SK-N-SH (cell line): ENCODE results near the gene RNF215. TPM values are rescaled to one million over a fixed set of nuclear protein-coding genes. Genes with fewer than 3 reads are reported as not detected.

Experiments
- CTCF ChIA-PET: fragments of 300-600, 350-600 bp; formaldehyde crosslinking; extraction: SDS; loops from one replicate; lab custom pipeline; 2021; lab: Yijun Ruan, JAX
- POLR2A ChIA-PET: fragments of 350-600 bp; sonication (Branson Sonifier 250); formaldehyde crosslinking; extraction: SDS; loops from one replicate; lab custom pipeline; 2020; ENCODE audit warnings: antibody characterized with exemption, inconsistent platforms; lab: Yijun Ruan, JAX
- DNase-seq: peaks from one replicate; pipeline ENCODE4 v3.0.0; 2012
- H2AFZ ChIP-seq: fragments of 200-600 bp; sonication (generic); 2 replicates; pipeline ENCODE4 v1.8.1; 2016; ENCODE audit warnings: antibody characterized with exemption, mild to moderate bottlenecking, low read depth
- H3F3A ChIP-seq: fragments of 200-600 bp; sonication (generic); replicated peaks from 2 replicates; pipeline ENCODE3; 2016; ENCODE audit warnings: antibody characterized with exemption, mild to moderate bottlenecking; ENCODE audit not compliant: insufficient read depth
- H3K27ac ChIP-seq, 2 experiments: fragments of 200-500 bp in 1 of 2; fragments of 200-600 bp in 1 of 2; sonication (Bioruptor generic) in 1 of 2; sonication (generic), shearing (Covaris generic) in 1 of 2; 2 replicates each; pipeline versions ENCODE4 v1.5.1 to v1.6.1; 2014 to 2016; ENCODE audit warnings: low read depth in 2 of 2, inconsistent platforms in 1 of 2, low read length in 1 of 2, mild to moderate bottlenecking in 1 of 2, mixed read lengths in 1 of 2
- H3K27me3 ChIP-seq: fragments of 200-600 bp; sonication (generic), shearing (Covaris generic); 2 replicates; pipeline ENCODE4 v1.6.1; 2016; ENCODE audit warnings: mixed run types; ENCODE audit not compliant: insufficient read depth
- H3K36me3 ChIP-seq, 2 experiments: fragments of 200-500 bp in 1 of 2; fragments of 200-600 bp in 1 of 2; sonication (Bioruptor generic) in 1 of 2; sonication (generic) in 1 of 2; replicated peaks in 1 of 2; 2 replicates each; pipeline versions ENCODE3 to v1.5.1; 2014 to 2016; ENCODE audit warnings: low read length in 1 of 2, mild to moderate bottlenecking in 1 of 2; ENCODE audit not compliant: insufficient read depth in 2 of 2, control insufficient read depth in 1 of 2
- H3K4me1 ChIP-seq, 2 experiments: fragments of 200-500 bp in 1 of 2; fragments of 200-600 bp in 1 of 2; sonication (Bioruptor generic) in 1 of 2; sonication (generic), shearing (Covaris generic) in 1 of 2; 2 replicates each; pipeline versions ENCODE4 v1.5.1 to v1.6.1; 2014 to 2016; ENCODE audit warnings: low read depth in 1 of 2, low read length in 1 of 2, mixed run types in 1 of 2; ENCODE audit not compliant: insufficient read depth in 2 of 2, control insufficient read depth in 1 of 2
- H3K4me2 ChIP-seq: fragments of 200-600 bp; sonication (generic), shearing (Covaris generic); 2 replicates; pipeline ENCODE4 v1.6.1; 2017; ENCODE audit warnings: mixed run types
- H3K4me3 ChIP-seq, 2 experiments: fragments of 200-500 bp in 1 of 2; fragments of 200-600 bp in 1 of 2; sonication (Bioruptor generic) in 1 of 2; sonication (generic), shearing (Covaris generic) in 1 of 2; 2 replicates each; pipeline versions ENCODE4 v1.5.1 to v1.8.1; 2014 to 2016; ENCODE audit warnings: low read depth in 2 of 2, inconsistent platforms in 1 of 2, low read length in 1 of 2, mild to moderate bottlenecking in 1 of 2, mixed read lengths in 1 of 2, moderate library complexity in 1 of 2
- H3K79me2 ChIP-seq: fragments of 200-600 bp; sonication (generic); 2 replicates; pipeline ENCODE4 v1.8.1; 2017; ENCODE audit warnings: mild to moderate bottlenecking; ENCODE audit not compliant: insufficient read depth
- H3K9ac ChIP-seq: fragments of 200-600 bp; sonication (generic); 2 replicates; pipeline ENCODE4 v1.6.1; 2017; ENCODE audit warnings: mixed run types
- H3K9me2 ChIP-seq: fragments of 200-600 bp; sonication (generic); 2 replicates; pipeline ENCODE4 v1.6.1; 2017; ENCODE audit warnings: mixed run types
- H3K9me3 ChIP-seq: fragments of 200-600 bp; sonication (generic); 2 replicates; pipeline ENCODE4 v1.6.1; 2017; ENCODE audit warnings: mixed run types, mild to moderate bottlenecking, moderate library complexity
- H4K20me1 ChIP-seq: fragments of 200-600 bp; sonication (generic); 2 replicates; pipeline ENCODE4 v1.6.1; 2017; ENCODE audit warnings: mild to moderate bottlenecking, mixed run types; ENCODE audit not compliant: insufficient read depth
- ELF1 ChIP-seq: IDR thresholded peaks from 2 replicates; pipeline ENCODE4 v1.4.0; 2012
- EZH2phosphoT487 ChIP-seq: fragments of 200-600 bp; sonication (generic); IDR thresholded peaks from 2 replicates; pipeline ENCODE4 v1.6.1; 2017; ENCODE audit warnings: low read depth, mixed run types, mild to moderate bottlenecking, antibody characterized with exemption, moderate library complexity, borderline replicate concordance
- FOSL2 ChIP-seq: IDR thresholded peaks from 2 replicates; pipeline ENCODE4 v1.4.0; 2012; ENCODE audit warnings: low read depth, mild to moderate bottlenecking, moderate library complexity, borderline replicate concordance
- GABPA ChIP-seq: IDR thresholded peaks from 2 replicates; pipeline ENCODE4 v1.4.0; 2012; ENCODE audit warnings: low read depth, mild to moderate bottlenecking
- GATA2 ChIP-seq: sonication (generic); formaldehyde crosslinking; IDR thresholded peaks from 2 replicates; pipeline ENCODE4 v1.5.0; 2020; ENCODE audit warnings: mild to moderate bottlenecking, missing genetic modification reagents
- MAX ChIP-seq: IDR thresholded peaks from 2 replicates; pipeline ENCODE4 v1.4.0; 2012; ENCODE audit warnings: low read depth
- NFIC ChIP-seq: IDR thresholded peaks from 2 replicates; pipeline ENCODE4 v1.4.0; 2012; ENCODE audit warnings: borderline replicate concordance
- NRF1 ChIP-seq: IDR thresholded peaks from 2 replicates; pipeline ENCODE4 v1.6.1; 2012; ENCODE audit warnings: low read depth, mild to moderate bottlenecking, low read length
- POLR2AphosphoS5 ChIP-seq: IDR thresholded peaks from 2 replicates; pipeline ENCODE4 v1.6.1; 2012; ENCODE audit warnings: low read depth, low read length
- REST ChIP-seq: IDR thresholded peaks from 2 replicates; pipeline ENCODE4 v1.6.1; 2012; ENCODE audit warnings: mild to moderate bottlenecking, low read depth, low read length, moderate library complexity
- SIN3A ChIP-seq: IDR thresholded peaks from 2 replicates; pipeline ENCODE4 v1.6.1; 2012; ENCODE audit warnings: low read depth, mild to moderate bottlenecking, low read length, moderate library complexity, borderline replicate concordance
- SMC3 ChIP-seq: IDR thresholded peaks from 2 replicates; pipeline ENCODE4 v1.6.1; 2012; ENCODE audit warnings: low read depth, low read length, improper control_type of control experiment
- TAF1 ChIP-seq: IDR thresholded peaks from 2 replicates; pipeline ENCODE4 v1.6.1; 2012; ENCODE audit warnings: low read depth, mild to moderate bottlenecking, low read length, moderate library complexity, borderline replicate concordance
- TEAD4 ChIP-seq: IDR thresholded peaks from 2 replicates; pipeline ENCODE4 v1.4.0; 2012; ENCODE audit warnings: mild to moderate bottlenecking, borderline replicate concordance; ENCODE audit not compliant: insufficient read depth
- USF2 ChIP-seq: fragments of 150-350 bp; IDR thresholded peaks from 2 replicates; pipeline ENCODE4 v1.6.1; 2017; ENCODE audit warnings: antibody characterized with exemption, low read length, low read depth, borderline replicate concordance
- WGBS: methylation state at CpG from one replicate; pipeline ENCODE4 v1.1.6; 2017; ENCODE audit warnings: low lambda C conversion rate; 5-methylcytosine and 5-hydroxymethylcytosine counted together
- polyA plus RNA-seq, 3 experiments: library from polyadenylated mRNA; depleted of rRNA; stranded (reverse); fragments of >200 nt; gene quantifications; 2 replicates each; pipeline ENCODE4 v1.2.3, GENCODE V29; 2012
- TF ChIP-seq, protein P1 (sequence below): IDR thresholded peaks from 2 replicates; pipeline ENCODE4 v1.4.0; 2012; ENCODE audit warnings: low read depth, borderline replicate concordance
- TF ChIP-seq, protein P2 (sequence below): IDR thresholded peaks from 2 replicates; pipeline ENCODE4 v1.4.0; 2012; ENCODE audit warnings: low read depth, borderline replicate concordance

RNF215 gene
- polyA plus RNA-seq, 1 of the 3 experiments (the other 2 are of a cell fraction) = 28.6 TPM

GRCh38 chr22:30348809-30349208, 38.4 kb downstream of the RNF215 start (continued):
- no peak for TF ChIP-seq SIN3A
- TF ChIP-seq TAF1 = no peak
- no peak for TF ChIP-seq TEAD4
- no peak for TF ChIP-seq FOSL2
- TF ChIP-seq GABPA = no peak
- TF ChIP-seq NRF1 = no peak
- TF ChIP-seq ELF1 = no peak
- TF ChIP-seq, all 33 proteins: peak for 0

DNA sequence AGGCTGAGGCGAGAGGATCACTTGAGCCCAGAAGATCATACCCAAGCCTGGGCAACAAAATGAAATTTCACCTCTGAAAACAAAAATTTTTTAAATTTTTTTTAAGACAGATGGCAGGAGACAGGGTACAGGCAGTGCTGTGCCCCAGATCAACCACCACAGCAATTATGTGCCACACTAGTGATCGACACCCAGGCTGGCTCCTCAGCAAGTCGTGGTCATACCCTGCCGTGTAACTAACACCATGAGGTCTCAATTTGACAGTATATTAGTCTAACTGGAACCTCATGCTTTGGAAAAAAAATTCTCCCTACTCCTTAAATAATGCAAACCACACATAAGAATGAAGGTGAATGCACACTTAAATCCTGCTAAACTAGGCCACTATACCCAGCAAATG, 38.8 kb downstream of the RNF215 start:
- no peaks in the 10 kb centered on the region for H3K9me2 ChIP-seq
- H3K9ac ChIP-seq = no peak overlapping the region
- peaks cover 4% of the 10 kb centered on the region for H3F3A ChIP-seq
- no peak overlapping the region for H3K4me2 ChIP-seq
- H4K20me1 ChIP-seq = peaks cover 39% of the 10 kb centered on the region
- no peak overlapping the region for H2AFZ ChIP-seq
- H3K4me3 ChIP-seq = no peak overlapping the region
- no peak overlapping the region for H3K27ac ChIP-seq
- TF ChIP-seq POLR2AphosphoS5 = no peak
- TF ChIP-seq EZH2phosphoT487 = no peak
- no peak for TF ChIP-seq ELF1
- TF ChIP-seq NRF1 = no peak
- TF ChIP-seq NFIC = no peak
- no peak for TF ChIP-seq SMC3
- no peak for TF ChIP-seq GATA2 (CRISPR knock-in tag)
- TF ChIP-seq, protein P1, sequence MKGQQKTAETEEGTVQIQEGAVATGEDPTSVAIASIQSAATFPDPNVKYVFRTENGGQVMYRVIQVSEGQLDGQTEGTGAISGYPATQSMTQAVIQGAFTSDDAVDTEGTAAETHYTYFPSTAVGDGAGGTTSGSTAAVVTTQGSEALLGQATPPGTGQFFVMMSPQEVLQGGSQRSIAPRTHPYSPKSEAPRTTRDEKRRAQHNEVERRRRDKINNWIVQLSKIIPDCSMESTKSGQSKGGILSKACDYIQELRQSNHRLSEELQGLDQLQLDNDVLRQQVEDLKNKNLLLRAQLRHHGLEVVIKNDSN = no peak
- no peak for TF ChIP-seq SIN3A
- TF ChIP-seq USF2 = no peak
- TF ChIP-seq, protein P2, sequence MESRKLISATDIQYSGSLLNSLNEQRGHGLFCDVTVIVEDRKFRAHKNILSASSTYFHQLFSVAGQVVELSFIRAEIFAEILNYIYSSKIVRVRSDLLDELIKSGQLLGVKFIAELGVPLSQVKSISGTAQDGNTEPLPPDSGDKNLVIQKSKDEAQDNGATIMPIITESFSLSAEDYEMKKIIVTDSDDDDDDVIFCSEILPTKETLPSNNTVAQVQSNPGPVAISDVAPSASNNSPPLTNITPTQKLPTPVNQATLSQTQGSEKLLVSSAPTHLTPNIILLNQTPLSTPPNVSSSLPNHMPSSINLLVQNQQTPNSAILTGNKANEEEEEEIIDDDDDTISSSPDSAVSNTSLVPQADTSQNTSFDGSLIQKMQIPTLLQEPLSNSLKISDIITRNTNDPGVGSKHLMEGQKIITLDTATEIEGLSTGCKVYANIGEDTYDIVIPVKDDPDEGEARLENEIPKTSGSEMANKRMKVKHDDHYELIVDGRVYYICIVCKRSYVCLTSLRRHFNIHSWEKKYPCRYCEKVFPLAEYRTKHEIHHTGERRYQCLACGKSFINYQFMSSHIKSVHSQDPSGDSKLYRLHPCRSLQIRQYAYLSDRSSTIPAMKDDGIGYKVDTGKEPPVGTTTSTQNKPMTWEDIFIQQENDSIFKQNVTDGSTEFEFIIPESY = no peak
- no peak for TF ChIP-seq REST
- TF ChIP-seq MAX = no peak
- no peaks in the 10 kb centered on the region for H3K9me3 ChIP-seq
- WGBS = 94% methylated on average over 4 of the region's 4 CpGs
- no peak for DNase-seq
- POLR2A ChIA-PET = no interaction called here
- CTCF ChIA-PET = interaction anchor here (1.3 kb wide), 1 partner anchor 61 kb away, joined by 4 read pairs; no protein-coding TSS in a partner anchor
- H3K4me1 ChIP-seq = no peaks in the 10 kb centered on the region
- H3K36me3 ChIP-seq = peaks cover 66 to 78% of the 10 kb centered on the region in 2 experiments
- peaks cover 62% of the 10 kb centered on the region for H3K79me2 ChIP-seq
- no peaks in the 10 kb centered on the region for H3K27me3 ChIP-seq
